Measurements from ENCODE around the gene ZDHHC14. TPM values are rescaled to one million over a fixed set of nuclear protein-coding genes. Genes with fewer than 3 reads are reported as not detected.
A peak's percentile ranks its signal among the peaks of the same experiment; 100 is the strongest.
"Not testable (repeated sequence)": the region's sequence is repeated elsewhere in the genome, so short reads cannot be mapped to it uniquely, and the experiment has no call there.

ZDHHC14 gene
- total RNA-seq, 1 donor from 2014 or later = 10.0 TPM

- intact Hi-C loops (cut with micrococcal nuclease) = no loop called here
- no peak for ATAC-seq
- no peak for DNase-seq
Observed at GRCh38 chr6:157400676-157401075, 19.7 kb downstream of the ZDHHC14 start.

GRCh38 chr6:157401734-157402338 is 20.8 kb downstream of the ZDHHC14 start:
- no peak for ATAC-seq
- no peak for DNase-seq
- intact Hi-C loops (cut with micrococcal nuclease) = no loop called here

GRCh38 chr6:157402996-157403685 is 22.2 kb downstream of the ZDHHC14 start:
- intact Hi-C loops (cut with micrococcal nuclease) = no loop called here
- no peak for DNase-seq
- no peak for ATAC-seq

GRCh38 chr6:157403686-157404051 is 22.7 kb downstream of the ZDHHC14 start:
- no peak for DNase-seq
- intact Hi-C loops (cut with micrococcal nuclease) = no loop called here
- ATAC-seq = no peak

GRCh38 chr6:157405986-157406385 is 25.0 kb downstream of the ZDHHC14 start:
- DNase-seq (no peak), ATAC-seq (peak; percentile 45)
- intact Hi-C loops (cut with micrococcal nuclease) = no loop called here

GRCh38 chr6:157406661-157407060 is 25.7 kb downstream of the ZDHHC14 start:
- DNase-seq (no peak), ATAC-seq (no peak)
- intact Hi-C loops (cut with micrococcal nuclease) = no loop called here

GRCh38 chr6:157407646-157408045 is 26.7 kb downstream of the ZDHHC14 start:
- DNase-seq (no peak), ATAC-seq (no peak)
- intact Hi-C loops (cut with micrococcal nuclease) = no loop called here

GRCh38 chr6:157408427-157408826 is 27.4 kb downstream of the ZDHHC14 start:
- DNase-seq; ATAC-seq; intact Hi-C loops (cut with micrococcal nuclease): not testable (repeated sequence)

- intact Hi-C loops (cut with micrococcal nuclease) = no loop called here
- DNase-seq (no peak), ATAC-seq (no peak)
Observed at GRCh38 chr6:157410045-157410444, 29.1 kb downstream of the ZDHHC14 start.

- DNase-seq (no peak), ATAC-seq (no peak)
- intact Hi-C loops (cut with micrococcal nuclease) = no loop called here
Observed at GRCh38 chr6:157411368-157411767, 30.4 kb downstream of the ZDHHC14 start.

- intact Hi-C loops (cut with micrococcal nuclease) = no loop called here
- no peak for DNase-seq
- ATAC-seq = no peak
Observed at GRCh38 chr6:157412791-157413190, 31.8 kb downstream of the ZDHHC14 start.

- no peak for DNase-seq
- intact Hi-C loops (cut with micrococcal nuclease) = no loop called here
Observed at GRCh38 chr6:157420497-157420896, 39.5 kb downstream of the ZDHHC14 start.

GRCh38 chr6:157424491-157425020 is 43.6 kb downstream of the ZDHHC14 start:
- intact Hi-C loops (cut with micrococcal nuclease) = no loop called here
- peak; percentile 35 for ATAC-seq

More at GRCh38 chr6:157420497-157420896, 39.5 kb downstream of the ZDHHC14 start:
- ATAC-seq = no peak

GRCh38 chr6:157427969-157428368 is 47.0 kb downstream of the ZDHHC14 start:
- intact Hi-C loops (cut with micrococcal nuclease) = no loop called here
- no peak for DNase-seq
- ATAC-seq = peak; percentile 59

More at GRCh38 chr6:157424491-157425020, 43.6 kb downstream of the ZDHHC14 start:
- DNase-seq = peak; percentile 49

- DNase-seq (no peak), ATAC-seq (peak; percentile 34)
- intact Hi-C loops (cut with micrococcal nuclease) = no loop called here
Observed at GRCh38 chr6:157428427-157429202, 47.6 kb downstream of the ZDHHC14 start.

GRCh38 chr6:157429248-157429647 is 48.3 kb downstream of the ZDHHC14 start:
- intact Hi-C loops (cut with micrococcal nuclease) = no loop called here
- DNase-seq = no peak
- ATAC-seq = no peak

GRCh38 chr6:157430834-157431233 is 49.8 kb downstream of the ZDHHC14 start:
- no peak for DNase-seq
- peak; percentile 78 for ATAC-seq
- intact Hi-C loops (cut with micrococcal nuclease) = no loop called here

- no peak for DNase-seq
- ATAC-seq = no peak
- intact Hi-C loops (cut with micrococcal nuclease) = no loop called here
Observed at GRCh38 chr6:157432231-157432891, 51.4 kb downstream of the ZDHHC14 start.

GRCh38 chr6:157432892-157433265 is 51.9 kb downstream of the ZDHHC14 start:
- intact Hi-C loops (cut with micrococcal nuclease) = no loop called here
- ATAC-seq (no peak), DNase-seq (no peak)

GRCh38 chr6:157433678-157434081 is 52.7 kb downstream of the ZDHHC14 start:
- no peak for DNase-seq
- peak; percentile 25 for ATAC-seq
- intact Hi-C loops (cut with micrococcal nuclease) = no loop called here

All from left ventricle myocardium superior (tissue), 1 donor.